ENCODE results near the gene PNPLA7. TPM values are rescaled to one million over a fixed set of nuclear protein-coding genes. Genes with fewer than 3 reads are reported as not detected.
"Not testable (repeated sequence)": the region's sequence is repeated elsewhere in the genome, so short reads cannot be mapped to it uniquely, and the experiment has no call there.

The PNPLA7 gene
- total RNA-seq, 1 donor from 2014 or later: 13.7 TPM

GRCh38 chr9:137474271-137474670 lies 75.9 kb downstream of the PNPLA7 start:
- H3K4me3 ChIP-seq: no peak overlapping the region
- TF ChIP-seq CTCF (IDR thresholded peaks at IDR 0.05): no peak
- H3K27me3 ChIP-seq: no peaks in the 10 kb centered on the region
- H3K27ac ChIP-seq: no peak overlapping the region
- H3K4me1 ChIP-seq: no peaks in the 10 kb centered on the region
- no peaks in the 10 kb centered on the region for H3K36me3 ChIP-seq
- no peak for ATAC-seq
- peaks cover 6% of the 10 kb centered on the region for H3K9me3 ChIP-seq
- intact Hi-C loops (cut with DNase I): no loop called here
- DNase-seq: no peak

GRCh38 chr9:137470785-137471184 lies 79.4 kb downstream of the PNPLA7 start:
- Histone ChIP-seq H3K9me3 (peaks cover 1% of the 10 kb centered on the region), H3K27ac (no peak overlapping the region), H3K36me3 (no peaks in the 10 kb centered on the region), H3K27me3 (no peaks in the 10 kb centered on the region), H3K4me3 (no peak overlapping the region), H3K4me1 (no peaks in the 10 kb centered on the region)
- DNase-seq (peak; percentile 25), ATAC-seq (no peak)
- intact Hi-C loops (cut with DNase I): no loop called here
- no peak for TF ChIP-seq CTCF (IDR thresholded peaks at IDR 0.05)

GRCh38 chr9:137467896-137468295 lies 82.3 kb downstream of the PNPLA7 start:
- Histone ChIP-seq H3K4me3 (no peak overlapping the region), H3K36me3 (no peaks in the 10 kb centered on the region), H3K27me3 (no peaks in the 10 kb centered on the region), H3K4me1 (no peaks in the 10 kb centered on the region), H3K27ac (no peak overlapping the region), H3K9me3 (no peaks in the 10 kb centered on the region)
- DNase-seq (peak; percentile 39), ATAC-seq (no peak)
- intact Hi-C loops (cut with DNase I): no loop called here
- TF ChIP-seq CTCF (IDR thresholded peaks at IDR 0.05): no peak

- Histone ChIP-seq H3K27me3 (no peaks in the 10 kb centered on the region), H3K4me3 (no peak overlapping the region), H3K27ac (no peak overlapping the region), H3K36me3 (no peaks in the 10 kb centered on the region), H3K4me1 (no peaks in the 10 kb centered on the region), H3K9me3 (no peaks in the 10 kb centered on the region)
- TF ChIP-seq CTCF (IDR thresholded peaks at IDR 0.05): no peak
- intact Hi-C loops (cut with DNase I): no loop called here
- DNase-seq: peak; percentile 61
- no peak for ATAC-seq
These were observed 83.0 kb downstream of the PNPLA7 start for GRCh38 chr9:137467161-137467581.

GRCh38 chr9:137466389-137467085 lies 83.7 kb downstream of the PNPLA7 start:
- H3K4me3 ChIP-seq; intact Hi-C loops (cut with DNase I); ATAC-seq; H3K9me3 ChIP-seq; H3K36me3 ChIP-seq; H3K27me3 ChIP-seq; H3K4me1 ChIP-seq; H3K27ac ChIP-seq: not testable (repeated sequence)
- DNase-seq: peak; percentile 48

GRCh38 chr9:137465720-137466388 lies 84.3 kb downstream of the PNPLA7 start:
- H3K4me1 ChIP-seq: no peaks in the 10 kb centered on the region
- H3K36me3 ChIP-seq: no peaks in the 10 kb centered on the region
- H3K4me3 ChIP-seq: no peak overlapping the region
- DNase-seq: peak; percentile 61
- H3K27me3 ChIP-seq: no peaks in the 10 kb centered on the region
- no peak for TF ChIP-seq CTCF (IDR thresholded peaks at IDR 0.05)
- ATAC-seq: no peak
- intact Hi-C loops (cut with DNase I): no loop called here
- H3K9me3 ChIP-seq: no peaks in the 10 kb centered on the region
- no peak overlapping the region for H3K27ac ChIP-seq

Data from upper lobe of right lung (tissue), 1 donor.